Esophagus (tissue), 2 donors: Measurements from ENCODE around the gene TNFAIP1. TPM values are rescaled to one million over a fixed set of nuclear protein-coding genes. Genes with fewer than 3 reads are reported as not detected.
A peak's percentile ranks its signal among the peaks of the same experiment; 100 is the strongest.

Source experiments
- H3K27ac ChIP-seq, 2 donors: one replicate each; pipeline ENCODE4 v1.5.1; 2013; ENCODE audit warnings: low read depth in 2 of 2, mild to moderate bottlenecking in 2 of 2, inconsistent platforms in 1 of 2, low read length in 1 of 2, moderate library complexity in 1 of 2
- H3K27me3 ChIP-seq, 2 donors: one replicate each; pipeline ENCODE4 v1.6.1; 2013; ENCODE audit warnings: low read length in 2 of 2, control low read depth in 1 of 2, mild to moderate bottlenecking in 1 of 2; ENCODE audit not compliant: insufficient read depth in 2 of 2, control insufficient read depth in 1 of 2
- H3K36me3 ChIP-seq, 2 donors: one replicate each; pipeline ENCODE4 v1.6.1; 2013; ENCODE audit warnings: low read length in 1 of 2; ENCODE audit not compliant: control insufficient read depth in 2 of 2, insufficient read depth in 2 of 2
- H3K4me1 ChIP-seq, 2 donors: one replicate each; pipeline ENCODE4 v1.6.1; 2013; ENCODE audit warnings: low read length in 1 of 2; ENCODE audit not compliant: control insufficient read depth in 2 of 2, insufficient read depth in 2 of 2
- H3K4me3 ChIP-seq, 2 donors: one replicate each; pipeline ENCODE4 v1.5.1; 2013; ENCODE audit warnings: low read length in 2 of 2, mild to moderate bottlenecking in 2 of 2, low read depth in 1 of 2, moderate library complexity in 1 of 2
- H3K9me3 ChIP-seq, 2 donors: one replicate each; pipeline ENCODE4 v1.6.1; 2013; ENCODE audit warnings: mild to moderate bottlenecking in 2 of 2, low read depth in 1 of 2, low read length in 1 of 2, moderate library complexity in 1 of 2; ENCODE audit not compliant: control insufficient read depth in 2 of 2, insufficient read depth in 1 of 2
- WGBS, 2 donors: extraction: QIAGEN DNeasy Blood & Tissue Kit; methylation state at CpG; one replicate each; pipeline ENCODE4 v1.1.7; 2013; 5-methylcytosine and 5-hydroxymethylcytosine counted together
- polyA plus RNA-seq, 2 donors: library from polyadenylated mRNA; stranded (reverse); fragments of 200-250 nt; gene quantifications; one replicate each; pipeline ENCODE4 v1.2.3, GENCODE V29; 2013
- donor health status: healthy with polysubstance abuse.
- donor health status: Bipolar disorder and iron deficiency.

Gene TNFAIP1
- polyA plus RNA-seq, 2 donors, result 9.7 to 22.6 TPM

DNA sequence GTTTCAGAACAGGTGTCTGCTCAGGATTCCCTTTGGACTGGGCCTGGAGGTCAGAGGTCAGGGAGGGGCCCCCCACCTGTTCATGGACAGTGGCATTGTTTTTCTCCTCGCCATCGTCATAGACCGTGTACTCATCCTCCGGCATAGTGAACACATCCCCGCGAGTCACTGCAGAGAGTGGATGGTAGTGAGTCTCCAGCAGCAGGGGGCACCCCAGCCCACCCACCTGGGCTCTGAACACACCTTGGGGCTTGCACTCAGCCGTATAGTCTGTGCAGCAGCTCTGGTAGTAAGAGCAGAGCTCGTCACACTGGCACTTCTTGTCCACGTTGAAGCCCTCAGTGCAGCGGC lies 34.1 kb downstream of the TNFAIP1 start:
- H3K4me1 ChIP-seq, result peaks cover 10 to 14% of the 10 kb centered on the region in 2 donors
- H3K27me3 ChIP-seq, result no peaks in the 10 kb centered on the region
- no peaks in the 10 kb centered on the region for H3K36me3 ChIP-seq
- H3K9me3 ChIP-seq, result no peaks in the 10 kb centered on the region
- no peak overlapping the region for H3K27ac ChIP-seq
- WGBS, 2 donors, result 58 to 70% methylated on average over 10 of the region's 10 CpGs
- no peak overlapping the region for H3K4me3 ChIP-seq

DNA sequence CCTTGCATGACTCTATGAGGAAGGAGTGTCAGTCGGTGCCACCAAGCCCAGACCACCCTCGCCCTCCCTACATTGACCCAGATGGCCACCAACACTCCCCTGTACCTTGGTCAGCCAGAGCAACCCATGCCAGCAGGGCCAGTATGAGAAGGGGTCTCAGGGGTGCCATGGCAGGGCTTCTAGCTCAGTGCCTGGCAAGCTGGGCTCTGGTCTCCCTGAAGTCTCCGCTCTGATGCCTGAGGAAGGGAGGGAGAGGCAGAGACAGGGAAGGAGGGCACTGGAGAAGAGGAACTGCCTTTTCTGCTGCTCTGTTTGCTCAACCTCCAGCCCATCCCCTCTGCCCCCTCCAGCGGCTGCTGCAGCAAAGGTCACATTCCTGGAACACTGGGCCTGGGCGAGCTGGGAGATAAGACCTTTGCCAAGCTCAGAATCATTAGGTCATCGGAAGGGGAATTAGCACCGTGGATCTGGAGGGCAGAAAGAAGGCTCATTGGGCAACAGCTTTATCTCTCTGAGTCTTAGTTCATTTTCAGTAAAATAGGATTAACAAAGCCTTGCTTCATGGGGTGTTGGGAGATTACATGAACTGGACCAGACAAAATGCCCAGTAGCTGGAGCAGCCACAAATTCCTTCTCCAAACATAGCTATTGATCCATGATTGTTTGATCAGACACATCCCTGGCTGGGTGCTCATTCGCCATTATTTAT lies 34.6 kb downstream of the TNFAIP1 start, which contains the start of gene VTN:
Gene VTN, minus strand, starts transcription at position 273 of the 709 bp plus-strand sequence. Its CDS starts 104 bp downstream, at position 169.
- Histone ChIP-seq H3K27ac (peak within 1 kb of the TSS; percentile 16 to 37), H3K36me3 (no peaks in the 10 kb centered on the region), H3K4me1 (peaks cover 10 to 14% of the 10 kb centered on the region in 2 donors), H3K9me3 (no peaks in the 10 kb centered on the region), H3K27me3 (no peaks in the 10 kb centered on the region), H3K4me3 (no peak within 1 kb of the TSS)
- 30 to 34% methylated on average over 8 of the region's 8 CpGs for WGBS, 2 donors

DNA sequence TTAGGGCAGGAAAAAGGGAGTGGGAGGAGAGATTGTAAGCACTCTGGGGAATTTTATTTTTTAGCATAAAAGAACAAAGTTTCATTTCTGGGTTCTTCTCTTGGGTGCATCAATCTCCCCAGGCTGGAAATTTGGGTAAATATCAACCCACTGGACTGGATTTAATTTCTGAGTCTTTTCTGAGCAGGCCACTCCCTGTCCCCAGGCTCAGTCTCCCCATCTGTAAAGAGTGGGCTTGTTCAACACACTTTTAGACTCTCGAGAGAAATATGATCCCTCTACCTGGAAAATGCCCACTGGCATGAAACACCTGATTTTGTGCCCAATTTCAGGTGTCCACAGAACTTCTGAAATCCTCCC lies 35.2 kb downstream of the TNFAIP1 start:
- Histone ChIP-seq H3K27me3 (no peaks in the 10 kb centered on the region), H3K36me3 (no peaks in the 10 kb centered on the region), H3K9me3 (no peaks in the 10 kb centered on the region), H3K27ac (peak overlapping the region; percentile 16 to 37), H3K4me1 (peaks cover 10 to 14% of the 10 kb centered on the region in 2 donors), H3K4me3 (no peak overlapping the region)
- WGBS, 2 donors, result 50 to 61% methylated on average over 1 of the region's 1 CpG

GRCh38 chr17:28371245-28372202 lies 36.0 kb downstream of the TNFAIP1 start, which contains the start of gene SARM1:
Gene SARM1, plus strand, starts transcription at chr17:28371694. Its CDS starts 339 bp downstream, at chr17:28372033.
- WGBS, 2 donors, result 1% methylated on average over 72 to 80 of the region's 80 CpGs
- Histone ChIP-seq H3K27me3 (no peaks in the 10 kb centered on the region), H3K4me3 (peak within 1 kb of the TSS; percentile 27 to 51), H3K27ac (peak within 1 kb of the TSS; percentile 55 to 57), H3K36me3 (no peaks in the 10 kb centered on the region), H3K9me3 (no peaks in the 10 kb centered on the region), H3K4me1 (peaks cover 10 to 14% of the 10 kb centered on the region in 2 donors)

- 8 to 10% methylated on average over 51 to 53 of the region's 53 CpGs for WGBS, 2 donors
Observed at GRCh38 chr17:28372203-28372944, 36.8 kb downstream of the TNFAIP1 start.

GRCh38 chr17:28372945-28373274 lies 37.3 kb downstream of the TNFAIP1 start:
- Histone ChIP-seq H3K9me3 (no peaks in the 10 kb centered on the region), H3K27me3 (no peaks in the 10 kb centered on the region), H3K27ac (no peak overlapping the region), H3K4me3 (no peak overlapping the region), H3K4me1 (peaks cover 10 to 14% of the 10 kb centered on the region in 2 donors), H3K36me3 (no peaks in the 10 kb centered on the region)
- WGBS, 2 donors, result 82 to 87% methylated on average over 6 of the region's 6 CpGs

More at GRCh38 chr17:28372203-28372944, 36.8 kb downstream of the TNFAIP1 start:
- Histone ChIP-seq H3K4me1 (peaks cover 10 to 14% of the 10 kb centered on the region in 2 donors), H3K27ac (peak overlapping the region in 1 of 2 donors; percentile 55), H3K36me3 (no peaks in the 10 kb centered on the region), H3K9me3 (no peaks in the 10 kb centered on the region), H3K27me3 (no peaks in the 10 kb centered on the region), H3K4me3 (peak overlapping the region; percentile 27 to 51)

- Histone ChIP-seq H3K4me1 (peaks cover 5% of the 10 kb centered on the region in 2 donors), H3K27me3 (no peaks in the 10 kb centered on the region), H3K36me3 (no peaks in the 10 kb centered on the region), H3K27ac (no peak overlapping the region), H3K4me3 (no peak overlapping the region), H3K9me3 (no peaks in the 10 kb centered on the region)
- 72 to 75% methylated on average over 10 of the region's 10 CpGs for WGBS, 2 donors
Observed at GRCh38 chr17:28379814-28380801, 44.5 kb downstream of the TNFAIP1 start.

DNA sequence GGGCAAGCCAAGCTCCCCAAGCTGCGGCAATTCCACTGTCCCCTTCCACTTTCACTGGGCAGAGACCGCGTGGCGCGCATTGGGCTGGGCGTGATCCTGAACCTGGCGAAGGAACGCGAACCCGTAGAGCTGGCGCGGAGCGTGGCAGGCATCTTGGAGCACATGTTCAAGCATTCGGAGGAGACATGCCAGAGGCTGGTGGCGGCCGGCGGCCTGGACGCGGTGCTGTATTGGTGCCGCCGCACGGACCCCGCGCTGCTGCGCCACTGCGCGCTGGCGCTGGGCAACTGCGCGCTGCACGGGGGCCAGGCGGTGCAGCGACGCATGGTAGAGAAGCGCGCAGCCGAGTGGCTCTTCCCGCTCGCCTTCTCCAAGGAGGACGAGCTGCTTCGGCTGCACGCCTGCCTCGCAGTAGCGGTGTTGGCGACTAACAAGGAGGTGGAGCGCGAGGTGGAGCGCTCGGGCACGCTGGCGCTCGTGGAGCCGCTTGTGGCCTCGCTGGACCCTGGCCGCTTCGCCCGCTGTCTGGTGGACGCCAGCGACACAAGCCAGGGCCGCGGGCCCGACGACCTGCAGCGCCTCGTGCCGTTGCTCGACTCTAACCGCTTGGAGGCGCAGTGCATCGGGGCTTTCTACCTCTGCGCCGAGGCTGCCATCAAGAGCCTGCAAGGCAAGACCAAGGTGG lies 45.7 kb downstream of the TNFAIP1 start:
- Histone ChIP-seq H3K9me3 (no peaks in the 10 kb centered on the region), H3K27ac (no peak overlapping the region), H3K27me3 (no peaks in the 10 kb centered on the region), H3K36me3 (no peaks in the 10 kb centered on the region), H3K4me1 (peaks cover 5 to 8% of the 10 kb centered on the region in 2 donors), H3K4me3 (no peak overlapping the region)
- WGBS, 2 donors, result 29 to 37% methylated on average over 72 of the region's 72 CpGs
